ENCODE measurements around the gene TMEM163.
"Not testable (repeated sequence)": the region's sequence is repeated elsewhere in the genome, so short reads cannot be mapped to it uniquely, and the experiment has no call there.

The TMEM163 gene

DNA sequence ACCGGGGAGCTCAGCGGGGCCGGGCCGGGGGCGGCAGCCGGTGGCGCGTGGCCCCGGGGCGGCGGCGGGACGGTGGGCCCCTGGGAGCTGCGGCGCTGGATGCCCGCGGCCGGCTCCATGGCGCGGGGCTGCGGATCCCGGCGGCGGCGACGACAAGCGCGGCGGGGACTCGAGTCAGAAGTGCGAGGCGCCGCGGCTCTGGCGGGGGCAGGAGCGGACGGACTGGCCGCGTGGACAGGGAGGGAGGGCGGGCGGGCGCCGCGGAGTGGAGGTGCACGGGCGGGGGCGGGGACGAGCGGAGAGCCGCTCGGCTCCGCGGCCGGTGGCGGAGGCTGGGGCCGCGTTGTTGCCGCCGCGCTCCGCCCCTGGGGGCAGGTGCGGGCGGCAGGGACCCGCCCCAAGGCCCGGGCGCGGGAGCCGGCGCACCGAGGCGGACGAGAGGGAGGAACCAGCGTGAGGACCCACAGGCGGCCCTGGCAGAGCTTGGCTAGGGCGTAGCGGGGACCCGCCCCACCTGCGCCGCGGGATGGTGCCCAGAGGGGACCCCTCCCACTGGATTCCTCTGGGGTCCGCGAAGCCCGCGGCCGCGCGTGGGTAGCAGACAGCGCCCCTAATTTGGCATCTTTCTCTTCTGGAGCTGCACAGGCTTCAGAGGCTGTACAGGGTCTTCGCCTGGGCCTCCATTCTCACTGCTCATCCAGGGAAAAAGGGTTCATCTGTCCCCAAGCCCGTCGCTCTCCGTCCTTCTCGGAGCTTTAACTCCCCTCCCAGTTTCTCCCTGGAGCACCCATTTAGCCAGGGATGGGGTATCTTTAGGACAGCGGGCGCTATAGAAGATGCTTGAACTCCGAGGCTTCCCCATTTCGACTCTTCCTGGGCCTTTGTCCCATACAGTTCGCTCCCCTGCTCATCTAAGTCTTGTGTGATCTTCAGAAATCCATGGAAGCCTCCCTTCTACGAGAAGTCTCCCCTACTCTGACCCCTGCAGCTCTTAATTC, at the start of gene TMEM163:
Gene TMEM163, minus strand, starts transcription at position 184 of the 998 bp plus-strand sequence.
- no peak for DNase-seq (ENCODE audit: low spot score)

DNA sequence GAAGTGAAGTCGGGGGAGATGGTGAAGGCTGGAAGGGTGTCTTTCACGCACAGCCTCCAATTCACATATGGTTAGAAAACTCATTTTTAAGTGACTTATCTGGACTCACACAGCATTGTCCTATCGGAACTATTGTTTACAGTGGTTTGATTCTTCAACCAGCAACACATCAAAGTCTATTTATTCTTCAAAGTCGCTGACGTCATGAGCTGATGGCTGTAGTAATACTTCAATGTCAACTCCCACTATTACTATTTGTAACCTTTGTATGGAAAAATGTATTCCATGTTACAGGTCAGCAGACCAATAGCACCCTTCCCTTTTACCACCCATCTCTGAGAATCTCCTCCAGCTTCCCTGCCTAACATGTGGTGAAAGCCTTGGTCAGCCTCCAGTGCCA, 47.8 kb upstream of the TMEM163 start:
- DNase-seq (ENCODE audit: low spot score), result no peak

DNA sequence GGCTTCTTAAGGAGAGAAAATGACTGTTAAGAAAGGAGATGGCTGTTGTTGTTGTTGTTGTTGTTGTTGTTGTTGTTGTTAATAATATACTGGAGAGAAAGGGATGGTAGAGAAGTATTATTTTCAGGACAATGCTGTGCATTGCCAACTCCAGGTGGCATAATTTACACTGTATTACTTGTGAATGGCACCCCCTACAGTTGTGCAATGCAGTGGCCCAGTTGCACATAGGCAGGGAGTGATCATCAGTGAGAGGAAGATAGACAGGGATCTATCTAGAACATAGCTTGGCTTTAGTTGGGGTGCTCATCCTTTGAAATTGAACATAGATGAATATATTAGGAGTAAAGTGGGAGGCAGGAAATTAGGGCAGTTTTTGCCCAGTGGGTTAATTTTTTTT, 47.2 kb upstream of the TMEM163 start:
- DNase-seq (ENCODE audit: low spot score), result no peak

DNA sequence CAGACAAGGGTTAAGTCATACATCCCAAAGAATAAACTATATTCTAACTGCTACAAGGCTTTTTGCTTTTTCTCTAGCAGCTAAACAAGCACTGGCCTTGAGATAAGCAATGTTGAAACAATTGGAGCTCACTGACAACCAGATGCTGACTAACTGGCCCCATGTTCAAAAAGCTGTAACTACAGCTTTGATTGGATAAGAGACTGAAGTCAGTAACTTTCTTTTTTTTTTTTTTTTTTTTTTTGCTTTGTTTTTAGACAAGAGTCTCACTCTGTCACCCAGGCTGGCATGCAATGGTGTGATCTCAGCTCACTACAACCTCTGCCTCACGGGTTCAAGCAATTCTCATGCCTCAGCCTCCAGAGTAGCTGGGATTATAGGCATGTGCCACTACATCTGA, 45.4 kb upstream of the TMEM163 start:
- no peak for DNase-seq (ENCODE audit: low spot score)

DNA sequence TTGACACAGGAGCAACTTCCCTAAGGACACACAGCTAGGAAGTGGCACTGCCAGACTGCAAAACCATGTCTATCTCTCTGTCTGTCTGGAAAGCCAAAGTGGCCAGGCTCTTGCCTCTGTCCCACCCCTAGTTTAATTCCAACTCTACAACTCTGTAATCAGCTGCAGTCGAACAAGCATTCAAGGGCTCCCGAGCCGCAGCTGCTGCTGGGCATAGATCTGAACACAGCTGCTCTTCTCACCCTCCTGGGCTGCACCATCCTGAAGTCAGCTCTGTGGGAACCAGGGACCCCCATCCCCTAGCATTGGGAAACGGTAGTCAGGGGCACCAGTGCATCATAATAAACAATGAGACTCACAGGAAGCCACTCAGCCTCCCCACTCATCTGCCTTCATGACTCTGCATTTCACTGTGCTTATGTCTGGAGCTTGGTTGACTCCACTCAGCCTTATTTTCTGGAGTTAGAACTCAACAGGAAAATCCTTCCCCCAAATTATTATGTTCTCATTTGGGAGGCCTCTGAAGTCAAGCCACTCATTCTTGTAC, 44.4 kb upstream of the TMEM163 start:
- DNase-seq (ENCODE audit: low spot score), result no peak

DNA sequence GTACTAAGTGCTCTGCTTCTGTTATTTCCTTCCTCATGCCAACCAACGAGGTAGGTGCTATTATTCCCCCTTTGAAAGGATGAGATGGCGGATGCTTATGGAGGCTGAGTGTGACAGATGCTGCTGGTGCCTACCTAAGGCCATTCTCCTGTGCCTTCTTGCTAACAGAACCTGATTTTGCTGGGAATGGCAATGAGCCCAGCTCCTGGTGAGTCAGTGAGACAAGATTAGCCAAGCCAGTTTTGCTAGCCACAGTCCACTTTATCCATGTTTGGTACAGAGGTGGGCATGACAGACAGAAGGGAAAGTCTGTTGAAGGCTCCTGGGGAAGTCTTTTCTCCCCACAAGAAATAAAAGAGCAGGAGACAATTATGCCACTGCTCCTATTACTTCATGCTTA, 43.7 kb upstream of the TMEM163 start:
- DNase-seq (ENCODE audit: low spot score), result no peak

DNA sequence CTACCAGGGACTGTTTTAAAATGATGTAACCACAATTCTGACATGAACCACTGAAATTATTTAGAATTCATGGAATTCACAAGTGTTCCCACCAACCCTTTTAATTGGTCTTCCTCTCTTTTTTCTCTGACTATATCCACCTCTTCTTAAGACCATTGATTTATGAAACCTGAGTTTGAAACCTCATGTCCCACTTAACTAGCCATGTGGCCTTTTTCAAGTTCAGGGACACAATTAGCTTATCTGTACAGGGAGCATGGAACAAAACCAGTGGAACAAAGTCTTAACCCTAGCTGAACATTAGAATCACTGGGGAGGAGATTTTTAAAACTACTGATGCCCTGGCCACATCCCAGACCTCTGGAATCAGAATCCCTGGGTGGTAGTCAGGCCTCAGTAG, 41.6 kb upstream of the TMEM163 start:
- DNase-seq (ENCODE audit: low spot score), result no peak

DNA sequence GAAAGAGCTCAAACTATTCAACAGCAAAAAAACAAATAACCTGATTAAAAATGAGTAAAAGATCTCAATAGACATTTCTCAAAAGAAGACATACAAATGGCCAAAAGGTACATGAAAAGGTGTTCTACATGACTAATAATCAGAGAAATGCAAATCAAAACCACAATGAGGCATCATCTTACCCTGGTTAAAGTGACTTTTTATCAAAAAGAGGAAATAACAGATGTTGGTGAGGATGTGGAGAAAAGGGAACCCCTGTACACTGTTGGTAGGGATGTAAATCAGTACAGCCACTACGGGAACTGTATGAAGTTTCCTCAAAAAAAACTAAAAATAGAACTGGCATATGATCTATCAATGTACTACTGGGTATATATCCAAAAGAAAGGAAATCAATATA, 39.8 kb upstream of the TMEM163 start:
- no peak for DNase-seq (ENCODE audit: low spot score)

DNA sequence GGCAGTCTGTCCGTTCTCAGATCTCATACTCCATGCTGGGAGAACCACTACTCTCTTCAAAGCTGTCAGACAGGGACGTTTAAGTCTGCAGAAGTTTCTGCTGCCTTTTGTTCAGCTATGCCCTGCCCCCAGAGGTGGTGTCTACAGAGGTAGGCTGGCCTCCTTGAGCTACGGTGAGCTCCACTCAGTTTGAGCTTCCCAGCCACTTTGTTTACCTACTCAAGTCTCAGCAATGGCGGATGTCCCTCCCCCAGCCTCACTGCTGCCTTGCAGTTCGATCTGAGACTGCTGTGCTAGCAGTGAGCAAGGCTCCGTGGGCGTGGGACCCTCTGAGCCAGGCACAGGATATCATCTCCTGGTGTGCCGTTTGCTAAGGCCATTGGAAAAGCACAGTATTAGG, 33.2 kb upstream of the TMEM163 start:
- not testable (repeated sequence) for DNase-seq (ENCODE audit: low spot score)

DNA sequence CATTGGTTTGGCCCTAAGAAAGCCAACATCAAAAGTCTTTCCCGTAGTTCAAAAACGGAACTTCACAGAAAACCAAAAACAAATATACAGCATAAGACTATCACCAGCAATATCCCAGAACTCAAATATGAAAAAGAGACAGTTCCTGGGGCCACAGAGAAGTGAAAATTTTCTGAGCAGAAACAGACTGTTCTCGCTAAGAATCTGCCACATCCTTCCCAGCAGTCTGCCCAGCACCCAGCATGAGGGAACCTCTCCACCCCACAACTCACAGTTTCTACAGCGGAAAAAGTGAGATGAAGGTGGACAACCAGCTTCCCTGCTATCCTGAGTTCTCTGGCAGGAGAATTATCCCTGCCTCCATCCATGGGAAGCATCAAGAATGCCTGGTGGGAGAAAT, 26.7 kb upstream of the TMEM163 start:
- DNase-seq (ENCODE audit: low spot score), result no peak

DNA sequence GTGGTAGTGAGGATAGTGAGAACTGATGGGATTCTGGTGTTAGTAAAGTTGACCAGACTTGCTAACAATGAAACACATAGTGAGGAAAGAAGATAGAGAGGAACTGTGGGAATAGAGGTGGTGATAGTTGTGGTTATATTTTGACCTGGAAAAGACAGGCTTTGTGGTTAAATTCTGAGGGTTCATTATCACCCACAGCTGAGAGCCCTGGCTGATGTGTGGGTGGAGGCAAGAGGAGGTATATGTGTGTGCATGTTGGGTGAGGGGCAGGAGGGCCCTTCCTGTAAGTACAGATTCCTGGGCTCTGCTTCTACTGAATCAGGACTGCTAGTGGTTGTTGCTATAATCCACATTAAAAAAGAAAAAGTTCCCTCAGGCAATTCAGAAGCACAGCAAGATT, 26.2 kb upstream of the TMEM163 start:
- no peak for DNase-seq (ENCODE audit: low spot score)

DNA sequence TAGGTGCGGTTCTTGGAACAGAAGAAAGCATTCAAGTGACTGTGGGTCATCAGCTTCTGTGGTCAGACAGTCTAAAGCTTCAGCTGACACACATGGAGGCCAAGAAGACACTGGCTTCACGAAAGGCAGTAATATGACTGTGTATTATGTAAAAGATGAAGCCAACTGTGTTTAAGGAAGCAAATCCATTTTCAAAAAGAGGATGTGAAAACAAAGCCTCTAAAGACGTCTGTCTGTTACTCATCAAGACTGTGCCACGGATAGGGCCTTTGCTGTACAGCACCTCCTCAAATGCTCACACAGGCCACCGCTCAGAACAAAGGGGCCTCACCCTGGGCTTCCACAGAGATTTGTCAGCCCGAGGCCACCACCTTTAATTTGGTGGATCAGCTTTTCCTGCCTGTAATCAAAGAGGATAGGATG, 21.1 kb upstream of the TMEM163 start:
- DNase-seq (ENCODE audit: low spot score), result no peak

DNA sequence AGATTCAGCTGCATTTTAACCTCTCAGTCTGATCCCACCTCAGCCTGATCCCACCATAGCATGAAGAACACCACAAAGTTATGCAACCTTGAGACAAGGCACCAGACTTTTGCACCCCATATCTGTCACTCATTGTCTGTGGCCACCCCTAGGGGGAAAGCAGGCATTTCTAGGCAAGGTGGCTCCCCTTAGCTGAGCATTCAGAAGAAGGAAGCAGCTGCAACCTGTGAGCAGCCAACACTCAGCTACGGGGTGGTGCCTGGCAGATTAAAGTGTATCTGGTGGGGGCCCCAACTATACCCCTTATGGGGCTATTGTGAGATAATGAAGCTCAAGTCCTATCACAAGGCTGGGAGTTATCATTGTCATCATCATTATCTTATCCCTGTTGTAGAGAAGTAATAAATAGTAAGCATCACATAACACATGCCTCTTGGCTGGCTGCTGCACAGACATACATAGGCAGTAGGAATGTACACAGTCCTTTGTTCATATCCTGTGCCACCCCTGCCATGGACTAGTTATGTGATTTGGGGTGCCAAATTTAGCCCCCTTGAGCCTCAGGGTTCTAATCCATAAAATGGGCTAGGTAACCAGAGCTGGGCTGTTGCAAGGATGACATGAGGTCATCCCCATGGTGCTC, 20.6 kb upstream of the TMEM163 start:
- DNase-seq (ENCODE audit: low spot score), result no peak

DNA sequence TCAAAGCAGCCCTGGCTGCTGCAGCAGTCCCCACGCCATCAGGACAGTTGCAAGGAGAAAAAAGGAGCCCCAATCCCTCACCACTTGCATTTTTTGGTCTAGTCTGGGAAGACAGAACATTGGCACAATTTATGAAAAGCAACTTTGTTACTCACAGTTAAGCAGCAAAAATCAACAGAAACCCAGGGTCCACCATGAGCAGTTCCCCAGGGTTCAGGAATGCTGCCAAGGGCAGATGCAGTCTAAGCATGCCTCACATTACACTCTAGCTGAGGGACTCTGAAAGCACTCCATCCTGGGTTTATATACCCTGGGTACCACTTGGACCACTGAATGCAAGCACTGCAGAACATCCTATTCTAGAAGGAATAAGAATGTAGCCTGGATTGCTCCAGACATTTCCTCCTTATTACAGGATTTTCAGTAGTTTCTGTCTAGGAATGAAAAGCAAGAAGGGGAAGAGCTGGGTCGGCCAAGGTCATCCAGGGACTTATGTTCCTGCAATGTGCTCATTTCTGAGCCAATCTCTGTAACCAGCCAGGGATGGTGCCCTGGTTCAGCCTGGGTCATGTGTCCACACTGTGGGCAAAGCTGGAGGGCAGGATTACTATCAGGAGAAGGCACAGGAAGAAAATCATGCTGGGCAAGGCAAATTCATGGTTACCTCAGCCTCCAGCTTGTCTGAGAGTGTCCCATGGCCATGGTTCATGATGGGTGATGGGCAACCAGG, 19.5 kb upstream of the TMEM163 start:
- DNase-seq (ENCODE audit: low spot score), result no peak

DNA sequence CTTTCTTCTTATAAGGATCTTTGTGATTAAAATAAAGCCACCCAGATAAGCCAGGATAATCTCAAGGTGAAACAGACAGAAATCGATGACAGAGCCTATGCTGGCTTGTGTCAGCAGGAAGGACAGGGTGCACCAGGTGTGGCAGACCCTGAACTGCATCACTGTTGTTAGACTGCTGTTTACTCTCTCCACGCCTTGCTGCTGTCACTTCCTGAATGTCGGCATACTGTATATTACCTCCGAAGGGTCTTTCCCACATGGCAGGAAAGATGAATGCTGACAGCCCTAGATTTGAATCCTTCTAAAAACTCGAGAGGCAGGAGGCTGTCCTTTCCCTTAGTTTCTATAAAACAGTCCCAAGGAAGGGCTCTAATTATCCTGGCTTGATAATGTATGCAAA, 18.9 kb upstream of the TMEM163 start:
- no peak for DNase-seq (ENCODE audit: low spot score)

DNA sequence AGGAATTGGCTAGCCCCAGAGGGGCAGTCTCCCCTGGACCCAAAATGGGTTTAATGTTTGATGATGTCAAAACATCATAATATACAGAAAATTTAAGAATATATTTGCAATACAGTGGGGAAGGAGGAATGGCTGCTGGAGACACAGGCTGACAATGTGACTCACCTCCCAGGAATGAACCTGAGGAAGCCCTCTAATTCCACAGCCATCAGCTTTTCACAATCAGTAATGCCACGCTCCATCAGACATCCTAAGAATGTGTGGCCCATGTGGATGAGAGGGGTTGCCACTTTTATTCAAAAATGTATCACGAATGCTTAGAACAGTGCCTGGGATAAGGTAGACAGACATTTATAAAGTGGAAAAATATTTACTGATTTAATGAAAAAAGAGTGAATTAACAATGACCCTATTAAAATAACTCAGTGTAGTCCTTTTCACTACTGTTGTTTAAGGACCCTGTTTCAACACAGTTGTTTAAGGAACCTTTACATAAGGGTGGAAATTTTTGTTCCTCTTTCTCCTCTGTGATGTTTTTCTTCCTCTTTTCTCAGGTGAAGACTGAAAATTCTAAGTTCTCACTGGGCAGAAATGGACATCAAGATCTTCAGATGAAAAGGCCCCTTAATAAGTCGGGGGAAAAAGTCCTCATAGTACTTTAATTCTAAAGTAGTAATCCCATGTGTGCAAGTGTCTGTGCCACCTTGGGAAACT, 17.5 kb upstream of the TMEM163 start:
- no peak for DNase-seq (ENCODE audit: low spot score)

DNA sequence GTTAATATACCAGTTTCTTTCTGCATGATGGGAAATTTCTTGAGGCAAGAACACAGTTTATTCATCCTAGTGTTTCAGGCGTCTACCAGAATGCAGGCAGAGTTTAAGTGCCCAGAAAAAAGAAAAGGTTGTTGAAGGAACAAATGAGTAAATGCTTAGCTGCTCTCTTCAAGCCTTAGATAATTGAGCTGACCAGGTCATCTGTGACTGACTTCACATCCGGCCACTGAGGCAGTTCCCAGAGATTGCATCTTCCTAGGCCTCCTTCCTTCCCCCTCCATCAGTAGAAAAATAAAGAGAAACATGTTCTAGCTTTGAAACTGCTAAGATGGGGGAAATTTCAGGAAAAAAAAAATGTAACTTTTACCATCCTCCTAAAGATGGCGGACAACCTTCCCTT, 9.4 kb upstream of the TMEM163 start:
- no peak for DNase-seq (ENCODE audit: low spot score)

DNA sequence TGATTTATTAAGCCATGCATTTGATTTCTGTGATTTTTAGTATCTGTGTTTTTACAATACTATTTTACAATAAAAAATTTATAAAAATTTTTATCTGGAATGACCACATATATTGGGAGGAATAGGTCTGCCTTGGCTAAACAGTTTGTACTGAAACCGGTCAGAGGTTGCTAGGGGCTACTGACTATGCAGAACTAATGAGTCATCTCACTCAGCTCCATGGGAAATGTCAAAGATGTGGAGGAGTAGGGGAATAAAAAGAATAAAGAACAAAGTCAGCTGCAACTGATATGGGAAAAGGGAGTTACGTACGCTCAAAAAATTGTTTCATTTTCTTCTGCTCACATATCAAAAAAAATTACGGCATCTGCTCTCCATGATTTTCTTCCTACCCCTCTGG, 8.6 kb upstream of the TMEM163 start:
- DNase-seq (ENCODE audit: low spot score), result peak; percentile 29

DNA sequence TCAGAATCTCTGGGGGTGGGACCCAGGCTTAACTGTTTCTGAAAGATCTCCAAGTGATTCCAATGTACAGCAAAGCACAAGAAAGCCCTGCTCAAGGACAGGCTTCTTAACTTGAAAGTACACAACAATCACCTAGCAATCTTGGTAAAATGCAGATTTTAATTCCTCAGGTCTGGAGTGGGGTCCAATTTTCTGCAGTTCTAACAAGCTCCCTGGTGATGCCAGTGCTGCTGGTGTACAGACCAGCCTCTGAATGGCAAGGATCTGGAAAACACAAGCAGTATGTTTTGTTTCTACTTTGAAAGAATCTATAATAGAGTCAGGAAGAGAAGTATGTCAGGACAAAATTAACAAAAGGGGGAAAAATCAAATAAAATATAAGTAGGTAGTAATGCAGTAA, 7.8 kb upstream of the TMEM163 start:
- DNase-seq (ENCODE audit: low spot score), result no peak

DNA sequence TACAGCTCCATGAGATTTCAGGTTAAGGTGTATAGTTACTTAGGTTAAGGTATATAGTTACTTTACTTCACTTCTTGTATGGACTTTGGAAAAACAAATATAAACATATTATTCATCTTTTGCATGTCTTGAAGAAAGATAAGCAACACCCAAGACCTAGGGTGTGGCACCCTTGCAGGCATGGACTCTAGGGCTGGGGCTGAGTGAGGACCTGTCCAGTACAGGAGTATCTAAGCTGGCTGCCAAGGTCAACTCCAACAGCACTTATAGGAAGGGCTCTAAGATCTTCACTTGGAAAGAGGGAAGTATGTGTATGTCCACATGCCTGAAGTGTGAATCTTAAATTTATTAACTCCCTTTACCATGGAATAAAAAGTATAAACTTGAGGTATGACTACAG, 7.1 kb upstream of the TMEM163 start:
- DNase-seq (ENCODE audit: low spot score), result no peak

DNA sequence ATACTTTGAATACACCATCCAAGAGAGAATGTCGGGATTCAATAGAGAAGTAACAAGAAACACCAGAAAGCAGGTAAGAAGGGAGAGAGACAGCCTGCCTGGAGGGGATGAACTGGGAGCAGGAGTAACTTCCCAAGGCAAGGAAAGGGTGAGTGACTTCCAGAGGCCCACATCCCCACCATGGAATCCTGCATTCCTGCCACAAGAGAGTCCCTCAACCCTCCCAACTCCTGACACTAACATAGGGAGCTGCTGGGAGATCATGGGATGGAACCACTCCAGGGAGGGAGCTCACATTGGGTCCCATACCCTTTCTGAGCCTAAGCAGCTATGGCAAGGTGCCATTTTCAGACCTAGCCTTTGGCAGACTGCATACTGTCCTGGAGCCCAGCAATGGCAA, 5.5 kb upstream of the TMEM163 start:
- DNase-seq (ENCODE audit: low spot score), result no peak

DNA sequence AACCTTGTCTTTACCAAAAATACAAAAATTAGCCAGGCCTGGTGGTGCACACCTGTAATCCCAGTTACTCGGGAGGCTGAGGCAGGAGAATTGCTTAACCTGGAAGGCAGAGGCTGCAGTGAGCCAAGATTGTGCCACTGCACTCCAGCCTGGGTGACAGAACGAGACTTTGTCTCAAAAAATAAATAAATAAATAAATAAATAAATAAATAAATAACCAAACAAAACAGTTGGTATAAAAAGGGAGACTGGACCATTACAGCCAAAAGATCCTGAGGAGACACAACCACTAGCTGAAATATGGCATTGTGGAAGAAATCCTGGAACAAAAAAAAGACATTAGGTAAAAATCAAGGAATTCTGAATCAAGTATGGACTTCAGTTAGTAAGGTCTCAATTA, 4.9 kb upstream of the TMEM163 start:
- not testable (repeated sequence) for DNase-seq (ENCODE audit: low spot score)
